ENCODE measurements around the gene MITD1. TPM values are rescaled to one million over a fixed set of nuclear protein-coding genes. Genes with fewer than 3 reads are reported as not detected.

Gene MITD1
- total RNA-seq, 2 experiments from 2014 or later: 66.3 to 70.9 TPM

DNA sequence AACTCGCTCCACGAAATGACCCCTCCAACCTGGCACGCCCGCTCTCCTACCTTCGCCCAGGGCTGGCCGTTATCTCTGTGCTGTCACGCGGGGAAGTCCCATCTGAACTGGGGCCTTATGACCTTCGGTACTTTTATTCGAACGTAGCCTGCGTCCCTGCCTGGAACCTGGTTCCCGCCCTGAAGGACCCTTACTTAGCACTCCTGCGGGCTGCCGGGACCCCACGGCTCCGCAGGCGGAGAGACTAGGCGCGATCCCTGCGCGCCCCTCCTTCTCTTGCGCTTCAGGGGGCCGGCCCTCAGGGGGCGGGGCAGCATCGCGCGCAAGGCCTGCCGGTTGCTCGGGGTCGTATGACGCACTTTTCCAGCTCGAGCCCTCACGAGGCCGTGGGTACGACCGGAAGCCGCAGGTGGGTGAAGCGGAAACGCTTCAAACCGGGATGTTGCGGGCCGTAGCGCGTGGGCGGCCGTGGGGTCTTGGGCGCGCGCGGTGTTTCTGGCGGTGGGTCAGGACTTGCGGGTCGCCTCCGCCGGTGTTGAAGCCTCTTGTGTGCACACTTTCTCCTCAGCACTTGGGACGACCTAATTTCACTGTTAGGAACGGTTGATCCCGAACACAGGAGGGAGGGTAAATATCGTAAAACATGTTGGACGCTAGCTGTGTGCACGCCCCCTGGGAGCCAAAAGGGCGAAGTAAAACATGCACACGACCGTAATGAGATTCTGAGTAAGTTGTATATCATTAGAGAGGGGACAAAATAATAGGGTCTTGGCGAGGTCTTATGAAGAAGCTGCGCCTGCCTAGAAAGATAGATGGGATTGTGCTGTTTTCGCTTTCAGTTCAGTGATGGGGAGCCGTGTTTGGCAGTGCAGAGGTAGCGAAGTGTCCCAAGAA is 26.0 kb downstream of the MITD1 start, which contains the start of the genes LIPT1 and TSGA10:
Gene LIPT1, plus strand, starts transcription at position 325 of the 894 bp plus-strand sequence. CDS start 6,991 bp downstream, outside the sequence.
Gene TSGA10, minus strand, starts transcription at position 300 of the 894 bp plus-strand sequence. CDS start 45,503 bp downstream, outside the sequence.
- POLR2A ChIA-PET: interaction anchor here (0.7 to 2.3 kb wide), 4 partner anchors 14 to 183 kb away, joined by 3 to 15 read pairs (median 5); partner anchors contain the start of genes C2orf15, EIF5B and MITD1
- H3K4me3 Mint-ChIP-seq: no peak within 1 kb of the TSS
- intact Hi-C loops (cut with DNase I, micrococcal nuclease): loop anchor here (1.0 to 10.0 kb wide), 8 partner anchors 14 to 1160 kb away; partner anchors contain the start of genes C2orf15 (in 2 of the 2), MITD1 (in 2 of the 2), MRPL30 (in 2 of the 2) and EIF5B (in 1 of the 2)
- peak within 1 kb of the TSS; percentile 93 for H3K27ac Mint-ChIP-seq
- ATAC-seq (peak; percentile 94), DNase-seq (peak; percentile 96)
- H3K36me3 Mint-ChIP-seq (ENCODE audit: low read depth): peaks cover 26% of the 10 kb centered on the region
- no peaks in the 10 kb centered on the region for H3K9me3 Mint-ChIP-seq (ENCODE audit: low read depth)
- CTCF ChIA-PET: interaction anchor here (0.6 to 1.7 kb wide), 4 partner anchors 19 to 1437 kb away, joined by 3 to 5 read pairs (median 4); partner anchors contain the start of genes MITD1 and MRPL30
- H3K27me3 Mint-ChIP-seq: no peaks in the 10 kb centered on the region
- H3K4me1 Mint-ChIP-seq: peaks cover 36% of the 10 kb centered on the region

DNA sequence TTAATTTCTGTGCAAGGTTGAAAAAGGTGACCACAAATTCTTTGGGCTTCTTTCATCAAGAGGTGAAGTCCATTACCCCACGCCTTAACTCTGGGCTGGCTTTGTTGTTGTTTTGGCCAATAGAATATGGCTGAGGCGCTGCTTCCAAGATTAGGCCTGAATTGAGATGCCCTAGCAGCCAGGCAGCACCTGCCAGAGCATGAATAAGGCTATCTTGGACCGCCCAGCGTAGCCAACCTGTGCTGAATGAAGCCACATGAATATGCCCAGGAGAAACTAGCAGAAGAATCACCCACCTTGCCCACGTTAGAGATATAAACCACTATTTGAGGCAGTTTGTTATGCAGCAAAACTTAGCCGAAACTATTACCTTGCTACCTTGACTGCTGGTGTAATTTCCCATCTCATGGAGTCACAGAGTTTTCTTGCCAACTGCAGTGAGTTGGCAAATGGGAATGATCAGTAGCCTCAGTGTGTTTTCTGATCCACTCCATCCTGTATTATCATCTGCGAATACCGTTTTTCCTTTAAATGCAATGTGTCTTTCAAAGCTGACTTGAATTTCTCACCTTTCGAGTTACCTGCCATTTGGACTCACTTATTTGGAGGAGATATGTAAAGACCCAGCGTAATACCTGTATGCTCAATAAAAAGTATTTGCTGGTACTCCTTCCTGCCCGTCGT is 26.8 kb downstream of the MITD1 start:
- H3K27me3 Mint-ChIP-seq: no peaks in the 10 kb centered on the region
- ChIA-PET POLR2A (interaction anchor here (0.9 to 2.3 kb wide), 4 partner anchors 13 to 184 kb away, joined by 4 to 15 read pairs (median 6); partner anchors contain the start of genes C2orf15 and EIF5B), CTCF (interaction anchor here (0.6 to 1.7 kb wide), 4 partner anchors 26 to 1437 kb away, joined by 3 to 5 read pairs (median 4); partner anchors contain the start of genes MITD1 and MRPL30)
- no peaks in the 10 kb centered on the region for H3K9me3 Mint-ChIP-seq (ENCODE audit: low read depth)
- H3K36me3 Mint-ChIP-seq (ENCODE audit: low read depth): peaks cover 21% of the 10 kb centered on the region
- DNase-seq (no peak), ATAC-seq (no peak)
- no peak overlapping the region for H3K4me3 Mint-ChIP-seq
- H3K27ac Mint-ChIP-seq: peak overlapping the region; percentile 93
- peaks cover 32% of the 10 kb centered on the region for H3K4me1 Mint-ChIP-seq
- intact Hi-C loops (cut with DNase I, micrococcal nuclease): loop anchor here (1.0 to 10.0 kb wide), 4 partner anchors 13 to 1159 kb away; partner anchors contain the start of genes C2orf15 (in 2 of the 2) and TMEM131 (in 1 of the 2)

DNA sequence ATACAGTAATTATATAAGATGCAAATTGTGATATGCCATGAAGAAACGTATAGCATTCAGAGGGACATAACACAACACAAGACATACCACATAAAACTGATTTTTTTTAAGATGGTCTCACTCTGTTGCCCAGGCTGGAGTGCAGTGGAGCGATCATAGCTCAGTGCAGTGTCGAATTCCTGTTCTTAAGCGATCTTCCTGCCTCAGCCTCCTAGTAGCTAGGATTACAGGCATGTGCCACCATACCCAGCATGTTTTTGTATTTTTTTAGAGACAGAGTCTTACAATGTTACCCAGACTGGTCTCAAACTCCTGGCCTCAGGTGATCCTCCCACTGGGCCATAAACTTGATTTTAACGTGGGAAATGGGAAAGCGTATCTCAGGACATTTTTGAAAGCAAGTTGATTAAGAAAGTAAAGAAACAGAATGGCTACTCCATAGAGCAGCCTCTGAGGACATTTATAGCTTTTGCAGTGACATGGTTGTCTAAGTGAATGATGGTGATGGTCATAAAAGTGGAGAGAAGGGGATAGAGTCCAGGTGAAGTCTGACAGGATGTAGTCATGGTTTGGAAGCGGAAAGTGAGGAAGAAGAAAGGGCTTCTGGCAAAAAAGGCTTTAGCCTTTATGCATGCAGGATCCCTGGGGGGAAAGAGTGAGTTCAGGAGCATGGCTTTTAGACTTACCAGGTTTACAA is 28.5 kb downstream of the MITD1 start:
- Mint-ChIP-seq H3K4me3 (no peak overlapping the region), H3K4me1 (peaks cover 27% of the 10 kb centered on the region), H3K27me3 (no peaks in the 10 kb centered on the region), H3K9me3 (ENCODE audit: low read depth) (no peaks in the 10 kb centered on the region), H3K27ac (no peak overlapping the region), H3K36me3 (ENCODE audit: low read depth) (peaks cover 17% of the 10 kb centered on the region)
- POLR2A ChIA-PET: no interaction called here
- ATAC-seq (no peak), DNase-seq (no peak)
- CTCF ChIA-PET: interaction anchor here (0.5 to 1.1 kb wide), 2 partner anchors 166 to 988 kb away, joined by 3 read pairs; no protein-coding TSS in a partner anchor
- intact Hi-C loops (cut with DNase I, micrococcal nuclease): loop anchor here (10.0 kb wide), 3 partner anchors 332 to 1158 kb away; partner anchors contain the start of gene TMEM131 (in 1 of the 2)

DNA sequence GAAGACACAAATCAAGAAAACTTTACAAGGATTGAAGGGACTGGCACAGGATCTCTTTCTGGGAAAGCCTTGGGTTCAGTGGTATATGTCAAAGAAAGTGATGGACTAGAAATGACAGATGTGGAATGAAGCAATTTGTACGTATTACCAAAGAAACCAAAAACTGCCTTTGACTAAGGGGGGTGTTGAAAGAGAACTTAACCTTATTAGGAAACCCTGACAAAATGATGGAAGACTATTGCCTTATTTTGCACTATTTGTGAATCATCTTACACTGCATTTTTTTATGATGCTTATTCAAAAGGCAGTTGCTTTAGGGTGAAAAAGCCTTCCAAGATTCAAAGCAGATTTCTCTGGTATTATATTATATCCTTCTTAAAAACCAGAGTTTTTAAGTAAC is 30.2 kb downstream of the MITD1 start:
- no peak overlapping the region for H3K4me3 Mint-ChIP-seq
- H3K27ac Mint-ChIP-seq: peak overlapping the region; percentile 4
- no peaks in the 10 kb centered on the region for H3K9me3 Mint-ChIP-seq (ENCODE audit: low read depth)
- DNase-seq (no peak), ATAC-seq (no peak)
- CTCF ChIA-PET: no interaction called here
- H3K4me1 Mint-ChIP-seq: peaks cover 12% of the 10 kb centered on the region
- H3K36me3 Mint-ChIP-seq (ENCODE audit: low read depth): peaks cover 13% of the 10 kb centered on the region
- no peaks in the 10 kb centered on the region for H3K27me3 Mint-ChIP-seq
- intact Hi-C loops (cut with DNase I, micrococcal nuclease): loop anchor here (10.0 kb wide), 3 partner anchors 334 to 1156 kb away; partner anchors contain the start of gene TMEM131 (in 1 of the 2)
- POLR2A ChIA-PET: no interaction called here

DNA sequence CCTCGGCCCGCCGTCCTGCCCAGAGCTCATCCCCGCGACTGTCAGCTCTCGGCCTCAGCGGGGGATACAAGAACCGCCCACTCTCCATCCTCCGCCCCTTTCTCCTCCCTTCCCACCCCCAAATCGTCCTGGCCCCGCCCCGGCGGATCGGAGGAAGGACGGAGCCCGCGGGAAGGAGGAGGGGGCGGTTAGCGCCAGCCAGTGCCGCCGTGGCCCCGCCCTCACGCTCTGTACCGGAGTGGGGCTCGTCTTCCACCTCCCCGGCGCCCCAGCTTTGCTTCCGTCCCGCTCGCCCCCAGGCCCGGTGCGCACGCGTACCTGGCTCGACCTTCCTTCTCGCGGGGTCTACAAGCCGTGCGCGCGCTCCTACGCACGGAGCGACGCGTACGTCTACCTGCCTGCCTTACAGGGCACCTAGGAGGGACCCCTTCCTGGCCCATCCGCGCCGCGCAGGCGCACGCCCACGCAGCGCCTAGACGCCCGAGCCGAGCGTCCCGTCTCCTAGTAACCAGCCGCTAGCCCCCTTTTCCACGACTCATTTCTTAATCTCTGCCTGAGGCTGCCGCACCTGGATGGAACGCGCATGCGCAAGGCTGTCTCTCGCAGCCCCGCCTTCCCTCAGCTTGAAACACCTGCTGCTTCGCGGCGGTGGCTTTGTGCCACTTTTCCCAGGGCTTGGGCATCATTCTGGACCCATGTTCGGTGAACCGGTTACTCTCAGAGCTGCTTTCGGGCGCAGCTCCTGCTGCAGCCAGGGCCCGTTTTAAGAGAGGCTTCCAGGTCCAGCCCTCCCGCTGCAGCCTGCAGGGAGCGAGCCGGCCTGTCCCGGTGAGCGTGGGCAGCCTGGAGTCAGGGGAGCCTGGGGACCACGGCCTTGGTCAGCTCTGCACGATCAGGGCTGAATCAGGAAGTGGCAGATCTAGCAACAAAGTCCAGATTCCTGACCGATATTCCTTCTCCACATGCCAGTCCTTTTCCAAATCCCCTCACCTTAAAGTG is 39.4 kb downstream of the MITD1 start, which contains the start of gene C2orf15:
Gene C2orf15, plus strand, starts transcription at position 598 of the 999 bp plus-strand sequence. CDS start 8,852 bp downstream, outside the sequence.
- peaks cover 16% of the 10 kb centered on the region for H3K4me1 Mint-ChIP-seq
- H3K9me3 Mint-ChIP-seq (ENCODE audit: low read depth): no peaks in the 10 kb centered on the region
- H3K36me3 Mint-ChIP-seq (ENCODE audit: low read depth): peaks cover 3% of the 10 kb centered on the region
- H3K27ac Mint-ChIP-seq: peak within 1 kb of the TSS; percentile 86
- peak within 1 kb of the TSS; percentile 94 for H3K4me3 Mint-ChIP-seq
- intact Hi-C loops (cut with DNase I, micrococcal nuclease): loop anchor here (1.0 to 5.0 kb wide), 8 partner anchors 13 to 1421 kb away; partner anchors contain the start of genes LIPT1 (in 2 of the 2), TSGA10 (in 2 of the 2), TXNDC9 (in 2 of the 2) and COA5 (in 1 of the 2)
- no peaks in the 10 kb centered on the region for H3K27me3 Mint-ChIP-seq
- ChIA-PET POLR2A (interaction anchor here (1.0 to 2.6 kb wide), 5 partner anchors 12 to 370 kb away, joined by 3 to 15 read pairs (median 5); partner anchors contain the start of genes EIF5B, LIPT1, MITD1 and MRPL30), CTCF (interaction anchor here (0.5 to 1.6 kb wide), 7 partner anchors 18 to 450 kb away, joined by 3 to 7 read pairs (median 4); partner anchors contain the start of genes MITD1 and TXNDC9)
- DNase-seq (peak; percentile 98), ATAC-seq (peak; percentile 95)

DNA sequence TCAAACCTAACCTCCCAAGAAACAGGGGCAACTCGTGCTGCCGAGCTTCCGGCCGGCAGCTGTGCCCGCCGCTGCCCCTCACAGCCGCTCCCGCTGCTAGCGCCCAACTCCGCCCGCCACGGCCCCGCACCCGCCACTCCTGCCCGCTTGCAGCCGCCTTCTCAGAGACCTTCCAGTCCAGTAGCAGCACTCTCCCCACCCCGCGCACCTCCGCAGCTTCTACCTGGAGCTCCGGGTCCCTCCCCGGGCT is 40.1 kb downstream of the MITD1 start:
- no peak for ATAC-seq

DNA sequence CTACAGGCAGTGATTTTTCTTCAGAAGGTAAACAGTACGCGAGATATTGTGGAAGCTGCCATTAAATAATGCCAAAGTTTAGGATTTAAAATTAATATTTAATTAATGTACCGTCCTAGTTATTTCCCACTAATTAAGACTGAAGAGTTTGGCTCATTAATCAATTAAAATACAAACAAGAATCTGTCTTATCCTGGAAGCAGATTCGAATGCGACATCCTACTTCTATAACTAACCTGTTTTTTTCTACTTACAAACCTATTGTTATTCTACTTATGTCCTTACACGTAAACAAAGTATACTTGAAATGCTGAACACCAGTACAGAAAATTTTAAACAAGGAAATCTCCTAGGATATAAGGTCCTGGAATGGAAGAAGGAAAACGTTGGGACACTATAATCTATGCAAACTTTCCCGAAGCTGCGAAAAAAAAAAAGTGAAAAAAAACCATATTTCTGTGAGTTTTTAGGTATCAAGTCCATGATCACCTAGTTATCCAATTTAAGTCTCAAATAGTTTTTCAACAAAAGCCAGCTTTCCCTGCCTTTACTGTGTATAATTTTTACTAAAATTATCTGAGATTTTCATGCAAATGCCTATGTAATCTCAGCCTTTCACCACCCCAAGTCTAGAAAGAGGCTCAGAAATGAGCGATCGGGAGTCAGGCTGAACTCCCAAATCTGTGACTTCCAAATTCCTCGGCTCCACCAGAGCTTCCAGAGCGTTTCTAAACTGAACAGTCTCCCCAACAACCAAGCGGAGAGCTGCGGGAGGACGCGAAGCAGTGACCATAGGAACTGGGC is 40.6 kb downstream of the MITD1 start:
- intact Hi-C loops (cut with DNase I, micrococcal nuclease): loop anchor here in 1 of 2 experiments (5.0 kb wide), 1 partner anchor 1422 kb away; the partner anchor contains the start of gene PDCL3
- POLR2A ChIA-PET: interaction anchor here (1.0 to 2.6 kb wide), 4 partner anchors 13 to 197 kb away, joined by 4 to 15 read pairs (median 6); partner anchors contain the start of genes EIF5B, LIPT1, MITD1 and MRPL30
- H3K9me3 Mint-ChIP-seq (ENCODE audit: low read depth): no peaks in the 10 kb centered on the region
- ATAC-seq: no peak
- H3K4me1 Mint-ChIP-seq: peaks cover 16% of the 10 kb centered on the region
- peaks cover 6% of the 10 kb centered on the region for H3K36me3 Mint-ChIP-seq (ENCODE audit: low read depth)
- no peaks in the 10 kb centered on the region for H3K27me3 Mint-ChIP-seq
- CTCF ChIA-PET: interaction anchor here (0.5 to 1.6 kb wide), 5 partner anchors 28 to 448 kb away, joined by 3 to 7 read pairs (median 4); partner anchors contain the start of genes MITD1 and TXNDC9
- H3K27ac Mint-ChIP-seq: peak overlapping the region; percentile 80
- H3K4me3 Mint-ChIP-seq: peak overlapping the region; percentile 94
- no peak for DNase-seq

More for the DNA sequence above, 40.1 kb downstream of the MITD1 start:
- H3K4me1 Mint-ChIP-seq: peaks cover 16% of the 10 kb centered on the region
- no peaks in the 10 kb centered on the region for H3K27me3 Mint-ChIP-seq
- peak overlapping the region; percentile 94 for H3K4me3 Mint-ChIP-seq
- peaks cover 3% of the 10 kb centered on the region for H3K36me3 Mint-ChIP-seq (ENCODE audit: low read depth)
- no peaks in the 10 kb centered on the region for H3K9me3 Mint-ChIP-seq (ENCODE audit: low read depth)
- CTCF ChIA-PET: interaction anchor here (0.5 to 1.6 kb wide), 7 partner anchors 17 to 449 kb away, joined by 3 to 7 read pairs (median 4); partner anchors contain the start of genes MITD1 and TXNDC9
- intact Hi-C loops (cut with DNase I, micrococcal nuclease): loop anchor here (1.0 to 5.0 kb wide), 8 partner anchors 14 to 1422 kb away; partner anchors contain the start of genes LIPT1 (in 2 of the 2), TSGA10 (in 2 of the 2), TXNDC9 (in 2 of the 2) and COA5 (in 1 of the 2)
- H3K27ac Mint-ChIP-seq: peak overlapping the region; percentile 80
- no peak for DNase-seq
- POLR2A ChIA-PET: interaction anchor here (1.0 to 2.6 kb wide), 5 partner anchors 13 to 369 kb away, joined by 3 to 15 read pairs (median 5); partner anchors contain the start of genes EIF5B, LIPT1, MITD1 and MRPL30

DNA sequence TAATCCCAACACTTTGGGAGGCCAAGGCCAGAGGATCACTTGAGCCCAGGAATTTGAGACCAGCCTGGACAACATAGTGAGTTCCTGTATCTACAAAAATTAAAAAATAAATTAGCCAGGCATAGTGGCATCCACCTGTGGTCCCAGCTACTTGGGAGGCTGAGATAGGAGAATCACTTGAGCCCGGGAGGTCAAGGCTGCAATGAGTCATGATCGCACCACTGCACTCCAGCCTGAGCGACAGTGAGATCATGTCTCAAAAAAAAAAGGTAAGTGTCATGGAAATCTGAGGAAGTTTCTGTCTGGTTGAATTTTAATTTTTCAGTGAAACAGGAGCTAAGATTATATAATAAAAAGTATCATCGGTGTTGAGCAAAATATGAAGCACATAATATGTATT is 41.9 kb downstream of the MITD1 start:
- Mint-ChIP-seq H3K36me3 (ENCODE audit: low read depth) (peaks cover 12% of the 10 kb centered on the region), H3K27me3 (no peaks in the 10 kb centered on the region), H3K9me3 (ENCODE audit: low read depth) (peaks cover 2% of the 10 kb centered on the region), H3K4me1 (peaks cover 16% of the 10 kb centered on the region), H3K27ac (no peak overlapping the region), H3K4me3 (no peak overlapping the region)
- no peak for ATAC-seq
- ChIA-PET CTCF (interaction anchor here (0.9 kb wide), 1 partner anchor 299 kb away, joined by 3 read pairs; no protein-coding TSS in a partner anchor), POLR2A (interaction anchor here (0.6 kb wide), 1 partner anchor 29 kb away, joined by 6 read pairs; no protein-coding TSS in a partner anchor)
- no peak for DNase-seq
- intact Hi-C loops (cut with DNase I, micrococcal nuclease): no loop called here

All from activated CD4-positive, alpha-beta T cell treated with anti-CD3 and anti-CD28 coated beads for 36 hours (primary cell).